Measurements from ENCODE around the gene SRMS. TPM values are rescaled to one million over a fixed set of nuclear protein-coding genes. Genes with fewer than 3 reads are reported as not detected.
A peak's percentile ranks its signal among the peaks of the same experiment; 100 is the strongest.

SRMS gene
- total and polyA plus RNA-seq, 2 donors (not counting 1 experiment from before 2014, with no cell fraction given), result 0.17 to 0.54 TPM

DNA sequence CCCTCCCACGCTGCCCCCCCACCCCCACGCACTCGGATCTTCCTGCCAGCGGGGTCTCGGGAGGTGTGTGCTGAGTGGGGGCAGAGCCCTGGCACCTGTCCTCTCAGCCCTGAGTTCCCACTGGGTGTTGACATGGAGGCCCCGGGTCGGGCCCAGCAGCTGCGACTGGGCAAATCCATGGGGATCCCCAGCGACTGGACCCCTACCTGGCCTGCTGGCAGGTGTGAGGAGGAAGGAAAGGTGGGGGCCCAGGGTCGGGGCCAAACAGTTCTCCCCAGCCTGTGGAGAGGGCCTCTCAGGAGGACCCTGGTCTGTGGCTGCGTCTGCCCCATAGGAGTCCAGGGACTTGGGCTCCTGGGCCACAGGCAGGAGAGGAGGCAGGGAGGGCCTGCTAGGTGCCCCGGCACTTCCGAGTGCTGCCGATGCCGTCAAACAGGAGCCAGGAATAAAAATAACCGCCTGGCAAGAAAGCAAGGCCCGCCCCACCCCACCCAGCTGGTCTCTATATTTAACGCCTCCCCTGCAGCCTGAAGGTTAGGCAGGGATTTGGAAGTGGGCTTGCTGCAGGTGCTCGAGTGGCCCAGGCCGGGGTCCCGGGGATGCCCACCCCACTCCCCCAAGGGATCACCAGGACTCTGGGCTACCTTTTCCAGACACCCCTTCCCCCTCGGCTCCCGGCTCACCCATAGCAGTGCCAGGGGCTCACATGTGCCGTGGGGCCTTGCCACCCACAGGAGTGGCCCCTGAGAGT lies 47.2 kb downstream of the SRMS start:
- H3K27ac Mint-ChIP-seq, result no peak overlapping the region
- peaks cover 7% of the 10 kb centered on the region for H3K4me1 Mint-ChIP-seq
- ChIA-PET POLR2A (interaction anchor here (0.7 kb wide), 1 partner anchor 286 kb away, joined by 4 read pairs; no protein-coding TSS in a partner anchor), CTCF (no interaction called here)
- no peaks in the 10 kb centered on the region for H3K79me2 ChIP-seq (ENCODE audit: control insufficient read depth, insufficient read depth, low read length)
- no peak overlapping the region for H3K27ac ChIP-seq (ENCODE audit: low read length in 2 of 2)
- no peaks in the 10 kb centered on the region for H4K20me1 ChIP-seq (ENCODE audit: control insufficient read depth, insufficient read depth, low read length, poor library complexity, severe bottlenecking)
- intact Hi-C loops (cut with micrococcal nuclease), result no loop called here
- H3K9me3 ChIP-seq (ENCODE audit: control extremely low read depth in 1 of 3, control insufficient read depth in 2 of 3, insufficient read depth in 1 of 3, low read length in 2 of 3), result peaks cover 0 to 28% (median 0%) of the 10 kb centered on the region in 3 donors
- ATAC-seq (ENCODE audit: low read depth) (no peak), DNase-seq (no peak)
- H3K4me1 ChIP-seq (ENCODE audit: control insufficient read depth in 2 of 2, insufficient read depth in 2 of 2, low read length in 2 of 2), result peaks cover 19 to 26% of the 10 kb centered on the region in 2 donors
- no peak overlapping the region for H3K4me3 ChIP-seq (ENCODE audit: control extremely low read depth in 1 of 5, extremely low read depth in 1 of 5, insufficient read depth in 1 of 5, low read depth in 2 of 5, low read length in 4 of 5)
- H3K4me3 Mint-ChIP-seq, result peak overlapping the region; percentile 37
- H3K4me2 ChIP-seq (replicated peaks; ENCODE audit: low read depth, low read length, poor library complexity, severe bottlenecking), result no peak overlapping the region
- TF ChIP-seq EZH2 (IDR thresholded peaks at IDR 0.05; ENCODE audit: borderline replicate concordance, insufficient read depth, low read depth, low read length, poor library complexity, severe bottlenecking), result no peak
- TF ChIP-seq, protein P1, sequence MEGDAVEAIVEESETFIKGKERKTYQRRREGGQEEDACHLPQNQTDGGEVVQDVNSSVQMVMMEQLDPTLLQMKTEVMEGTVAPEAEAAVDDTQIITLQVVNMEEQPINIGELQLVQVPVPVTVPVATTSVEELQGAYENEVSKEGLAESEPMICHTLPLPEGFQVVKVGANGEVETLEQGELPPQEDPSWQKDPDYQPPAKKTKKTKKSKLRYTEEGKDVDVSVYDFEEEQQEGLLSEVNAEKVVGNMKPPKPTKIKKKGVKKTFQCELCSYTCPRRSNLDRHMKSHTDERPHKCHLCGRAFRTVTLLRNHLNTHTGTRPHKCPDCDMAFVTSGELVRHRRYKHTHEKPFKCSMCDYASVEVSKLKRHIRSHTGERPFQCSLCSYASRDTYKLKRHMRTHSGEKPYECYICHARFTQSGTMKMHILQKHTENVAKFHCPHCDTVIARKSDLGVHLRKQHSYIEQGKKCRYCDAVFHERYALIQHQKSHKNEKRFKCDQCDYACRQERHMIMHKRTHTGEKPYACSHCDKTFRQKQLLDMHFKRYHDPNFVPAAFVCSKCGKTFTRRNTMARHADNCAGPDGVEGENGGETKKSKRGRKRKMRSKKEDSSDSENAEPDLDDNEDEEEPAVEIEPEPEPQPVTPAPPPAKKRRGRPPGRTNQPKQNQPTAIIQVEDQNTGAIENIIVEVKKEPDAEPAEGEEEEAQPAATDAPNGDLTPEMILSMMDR (IDR thresholded peaks at IDR 0.05), result no peak
- H3K9me3 Mint-ChIP-seq (ENCODE audit: insufficient read depth), result peaks cover 2% of the 10 kb centered on the region
- peaks cover 23% of the 10 kb centered on the region for H3K27me3 Mint-ChIP-seq
- H2AFZ ChIP-seq (ENCODE audit: insufficient read depth, low read depth, low read length, poor library complexity, severe bottlenecking), result no peak overlapping the region
- 93% methylated on average over 22 of the region's 24 CpGs for WGBS (ENCODE audit: insufficient coverage)
- H3K27me3 ChIP-seq (replicated peaks in 1 of 4; ENCODE audit: control extremely low read depth in 1 of 4, control insufficient read depth in 3 of 4, insufficient read depth in 4 of 4, low read length in 3 of 4), result peaks cover 0 to 51% (median 16%) of the 10 kb centered on the region in 4 experiments
- no peaks in the 10 kb centered on the region for H3K36me3 ChIP-seq (replicated peaks in 1 of 2; ENCODE audit: control extremely low read depth in 1 of 2, control insufficient read depth in 1 of 2, extremely low read depth in 1 of 2, insufficient read depth in 2 of 2, low read length in 1 of 2)
- no peak overlapping the region for H3K9ac ChIP-seq (ENCODE audit: low read length)
